ENCODE measurements around the gene NUP214. TPM values are rescaled to one million over a fixed set of nuclear protein-coding genes. Genes with fewer than 3 reads are reported as not detected.
"Not testable (repeated sequence)": the region's sequence is repeated elsewhere in the genome, so short reads cannot be mapped to it uniquely, and the experiment has no call there.

The NUP214 gene
- total and polyA plus RNA-seq, 7 experiments from 2014 or later, result 18.2 to 116 (median 80.5) TPM

GRCh38 chr9:131191032-131191431 is 65.6 kb downstream of the NUP214 start:
- not testable (repeated sequence) for H3K4me3 ChIP-seq (ENCODE audit: low read length); H3K27ac Mint-ChIP-seq; ATAC-seq; DNase-seq; H3K9me3 ChIP-seq (ENCODE audit: control insufficient read depth in 2 of 3, low read length in 3 of 3); H3K4me1 ChIP-seq (ENCODE audit: control insufficient read depth in 2 of 2, insufficient read depth in 2 of 2, low read length in 2 of 2); H3K4me3 Mint-ChIP-seq; H3K27me3 Mint-ChIP-seq; H3K27me3 ChIP-seq (ENCODE audit: control insufficient read depth in 2 of 2, insufficient read depth in 2 of 2, low read length in 2 of 2); H3K27ac ChIP-seq (ENCODE audit: low read depth, low read length); H3K9me3 Mint-ChIP-seq
- peaks cover 0 to 55% (median 3%) of the 10 kb centered on the region in 3 experiments for H3K36me3 ChIP-seq (ENCODE audit: control insufficient read depth in 2 of 3, insufficient read depth in 3 of 3, low read length in 3 of 3)
- intact Hi-C loops (cut with micrococcal nuclease), result loop anchor here in 1 of 2 donors (5.0 kb wide), 1 partner anchor 41 kb away; no protein-coding TSS in a partner anchor
- Mint-ChIP-seq H3K4me1 (peaks cover under 1 to 14% (median 4%) of the 10 kb centered on the region in 7 donors), H3K36me3 (peaks cover 14 to 60% (median 52%) of the 10 kb centered on the region in 5 donors)
- POLR2A ChIA-PET, result interaction anchor here (0.6 kb wide), 1 partner anchor 145 kb away, joined by 5 read pairs; no protein-coding TSS in a partner anchor
- CTCF ChIA-PET, result interaction anchor here (0.6 to 0.9 kb wide), 2 partner anchors 110 to 145 kb away, joined by 3 to 4 read pairs; no protein-coding TSS in a partner anchor

GRCh38 chr9:131191857-131192256 is 66.5 kb downstream of the NUP214 start:
- Mint-ChIP-seq H3K4me1 (peaks cover 0 to 14% (median 3%) of the 10 kb centered on the region in 7 donors), H3K36me3 (peaks cover 14 to 57% (median 50%) of the 10 kb centered on the region in 5 donors), H3K4me3 (no peak overlapping the region), H3K9me3 (no peaks in the 10 kb centered on the region), H3K27ac (no peak overlapping the region), H3K27me3 (no peaks in the 10 kb centered on the region)
- intact Hi-C loops (cut with micrococcal nuclease), result loop anchor here in 1 of 2 donors (5.0 kb wide), 1 partner anchor 40 kb away; no protein-coding TSS in a partner anchor
- no peaks in the 10 kb centered on the region for H3K9me3 ChIP-seq (ENCODE audit: control insufficient read depth in 2 of 3, low read length in 3 of 3)
- no peak overlapping the region for H3K4me3 ChIP-seq (ENCODE audit: low read length)
- peaks cover 0 to 58% (median 3%) of the 10 kb centered on the region in 3 experiments for H3K36me3 ChIP-seq (ENCODE audit: control insufficient read depth in 2 of 3, insufficient read depth in 3 of 3, low read length in 3 of 3)
- ChIA-PET POLR2A (no interaction called here), CTCF (no interaction called here)
- no peak overlapping the region for H3K27ac ChIP-seq (ENCODE audit: low read depth, low read length)
- H3K4me1 ChIP-seq (ENCODE audit: control insufficient read depth in 2 of 2, insufficient read depth in 2 of 2, low read length in 2 of 2), result no peaks in the 10 kb centered on the region
- H3K27me3 ChIP-seq (ENCODE audit: control insufficient read depth in 2 of 2, insufficient read depth in 2 of 2, low read length in 2 of 2), result no peaks in the 10 kb centered on the region
- ATAC-seq, result no peak
- no peak for DNase-seq

DNA sequence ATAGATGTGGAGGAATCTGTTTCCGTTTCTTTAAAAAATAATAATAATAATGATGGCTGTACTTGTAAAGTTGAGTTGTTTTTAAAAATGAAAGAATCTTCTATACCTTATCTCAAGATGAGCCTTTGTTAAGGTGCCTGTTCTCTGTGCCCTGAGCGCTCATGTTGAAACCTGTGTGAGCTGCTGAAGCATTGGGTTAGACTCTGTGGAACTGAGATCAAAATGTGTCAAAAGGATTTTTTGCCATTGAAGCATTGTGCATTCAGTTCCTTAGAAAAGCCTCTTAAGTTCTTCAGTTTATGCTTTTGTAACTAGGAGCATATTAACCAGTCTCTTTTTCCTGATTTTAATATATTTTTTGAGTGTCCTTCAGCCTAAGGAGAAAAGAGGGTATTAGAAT is 67.7 kb downstream of the NUP214 start:
- peaks cover 0 to 58% (median 7%) of the 10 kb centered on the region in 3 experiments for H3K36me3 ChIP-seq (ENCODE audit: control insufficient read depth in 2 of 3, insufficient read depth in 3 of 3, low read length in 3 of 3)
- POLR2A ChIA-PET, result interaction anchor here (0.6 kb wide), 1 partner anchor 31 kb away, joined by 3 read pairs; no protein-coding TSS in a partner anchor
- Mint-ChIP-seq H3K9me3 (no peaks in the 10 kb centered on the region), H3K36me3 (peaks cover 13 to 62% (median 51%) of the 10 kb centered on the region in 5 donors), H3K4me3 (no peak overlapping the region), H3K27me3 (no peaks in the 10 kb centered on the region), H3K27ac (no peak overlapping the region), H3K4me1 (peaks cover 0 to 14% (median 3%) of the 10 kb centered on the region in 7 donors)
- ATAC-seq (no peak), DNase-seq (no peak)
- H3K27me3 ChIP-seq (ENCODE audit: control insufficient read depth in 2 of 2, insufficient read depth in 2 of 2, low read length in 2 of 2), result no peaks in the 10 kb centered on the region
- H3K4me1 ChIP-seq (ENCODE audit: control insufficient read depth in 2 of 2, insufficient read depth in 2 of 2, low read length in 2 of 2), result no peaks in the 10 kb centered on the region
- H3K9me3 ChIP-seq (ENCODE audit: control insufficient read depth in 2 of 3, low read length in 3 of 3), result no peaks in the 10 kb centered on the region
- CTCF ChIA-PET, result interaction anchor here (0.8 kb wide), 1 partner anchor 12 kb away, joined by 4 read pairs; no protein-coding TSS in a partner anchor
- H3K27ac ChIP-seq (ENCODE audit: low read depth, low read length), result no peak overlapping the region
- H3K4me3 ChIP-seq (ENCODE audit: low read length), result no peak overlapping the region
- intact Hi-C loops (cut with micrococcal nuclease), result loop anchor here in 1 of 2 donors (5.0 kb wide), 1 partner anchor 39 kb away; no protein-coding TSS in a partner anchor

- Mint-ChIP-seq H3K4me1 (peaks cover 0 to 10% (median 1%) of the 10 kb centered on the region in 7 donors), H3K9me3 (no peaks in the 10 kb centered on the region), H3K36me3 (peaks cover 5 to 63% (median 36%) of the 10 kb centered on the region in 5 donors), H3K27ac (peak overlapping the region in 2 of 9 donors; percentile 36 to 77), H3K27me3 (no peaks in the 10 kb centered on the region), H3K4me3 (no peak overlapping the region)
- Histone ChIP-seq H3K27ac (ENCODE audit: low read depth, low read length) (no peak overlapping the region), H3K36me3 (ENCODE audit: control insufficient read depth in 2 of 3, insufficient read depth in 3 of 3, low read length in 3 of 3) (peaks cover 3 to 58% (median 12%) of the 10 kb centered on the region in 3 experiments), H3K27me3 (ENCODE audit: control insufficient read depth in 2 of 2, insufficient read depth in 2 of 2, low read length in 2 of 2) (no peaks in the 10 kb centered on the region), H3K4me3 (ENCODE audit: low read length) (no peak overlapping the region), H3K9me3 (ENCODE audit: control insufficient read depth in 2 of 3, low read length in 3 of 3) (no peaks in the 10 kb centered on the region), H3K4me1 (ENCODE audit: control insufficient read depth in 2 of 2, insufficient read depth in 2 of 2, low read length in 2 of 2) (no peaks in the 10 kb centered on the region)
- POLR2A ChIA-PET, result no interaction called here
- intact Hi-C loops (cut with micrococcal nuclease), result loop anchor here in 1 of 2 donors (5.0 kb wide), 1 partner anchor 38 kb away; no protein-coding TSS in a partner anchor
- CTCF ChIA-PET, result no interaction called here
- ATAC-seq (no peak), DNase-seq (no peak)
These were observed 69.4 kb downstream of the NUP214 start for GRCh38 chr9:131194762-131195161.

- DNase-seq, result no peak
- H3K27ac Mint-ChIP-seq, result peak overlapping the region in 1 of 9 donors; percentile 76
- H3K27me3 ChIP-seq (ENCODE audit: control insufficient read depth in 2 of 2, insufficient read depth in 2 of 2, low read length in 2 of 2), result no peaks in the 10 kb centered on the region
These were observed 72.0 kb downstream of the NUP214 start for GRCh38 chr9:131197160-131197911.

GRCh38 chr9:131198041-131198715 is 72.8 kb downstream of the NUP214 start:
- Histone ChIP-seq H3K9me3 (ENCODE audit: control insufficient read depth in 2 of 3, low read length in 3 of 3) (no peaks in the 10 kb centered on the region), H3K4me1 (ENCODE audit: control insufficient read depth in 2 of 2, insufficient read depth in 2 of 2, low read length in 2 of 2) (no peaks in the 10 kb centered on the region), H3K27me3 (ENCODE audit: control insufficient read depth in 2 of 2, insufficient read depth in 2 of 2, low read length in 2 of 2) (no peaks in the 10 kb centered on the region), H3K27ac (ENCODE audit: low read depth, low read length) (no peak overlapping the region), H3K4me3 (ENCODE audit: low read length) (no peak overlapping the region), H3K36me3 (ENCODE audit: control insufficient read depth in 2 of 3, insufficient read depth in 3 of 3, low read length in 3 of 3) (peaks cover 3 to 70% (median 12%) of the 10 kb centered on the region in 3 experiments)
- CTCF ChIA-PET, result interaction anchor here (0.5 to 1.4 kb wide), 3 partner anchors 38 to 167 kb away, joined by 3 to 4 read pairs (median 4); no protein-coding TSS in a partner anchor
- peaks cover 13 to 59% (median 26%) of the 10 kb centered on the region in 5 donors for H3K36me3 Mint-ChIP-seq
- H3K4me1 Mint-ChIP-seq, result peaks cover 0 to 7% (median 3%) of the 10 kb centered on the region in 7 donors
- ATAC-seq (no peak), DNase-seq (no peak)
- H3K27ac Mint-ChIP-seq, result peak overlapping the region in 1 of 9 donors; percentile 76
- no peak overlapping the region for H3K4me3 Mint-ChIP-seq
- H3K9me3 Mint-ChIP-seq, result no peaks in the 10 kb centered on the region
- intact Hi-C loops (cut with micrococcal nuclease), result no loop called here
- no peaks in the 10 kb centered on the region for H3K27me3 Mint-ChIP-seq
- POLR2A ChIA-PET, result interaction anchor here (1.0 kb wide), 1 partner anchor 17 kb away, joined by 3 read pairs; no protein-coding TSS in a partner anchor

More at GRCh38 chr9:131197160-131197911, 72.0 kb downstream of the NUP214 start:
- H3K27me3 Mint-ChIP-seq, result no peaks in the 10 kb centered on the region
- Histone ChIP-seq H3K27ac (ENCODE audit: low read depth, low read length) (no peak overlapping the region), H3K36me3 (ENCODE audit: control insufficient read depth in 2 of 3, insufficient read depth in 3 of 3, low read length in 3 of 3) (peaks cover 3 to 70% (median 12%) of the 10 kb centered on the region in 3 experiments), H3K9me3 (ENCODE audit: control insufficient read depth in 2 of 3, low read length in 3 of 3) (no peaks in the 10 kb centered on the region), H3K4me1 (ENCODE audit: control insufficient read depth in 2 of 2, insufficient read depth in 2 of 2, low read length in 2 of 2) (no peaks in the 10 kb centered on the region), H3K4me3 (ENCODE audit: low read length) (no peak overlapping the region)
- ATAC-seq, result no peak
- ChIA-PET CTCF (no interaction called here), POLR2A (no interaction called here)
- H3K4me1 Mint-ChIP-seq, result peaks cover 0 to 7% (median 3%) of the 10 kb centered on the region in 7 donors
- H3K9me3 Mint-ChIP-seq, result no peaks in the 10 kb centered on the region
- peaks cover 13 to 64% (median 31%) of the 10 kb centered on the region in 5 donors for H3K36me3 Mint-ChIP-seq
- intact Hi-C loops (cut with micrococcal nuclease), result no loop called here
- no peak overlapping the region for H3K4me3 Mint-ChIP-seq
